Left ventricle myocardium inferior (tissue), 1 donor: Measurements from ENCODE around the gene IMPG2. TPM values are rescaled to one million over a fixed set of nuclear protein-coding genes. Genes with fewer than 3 reads are reported as not detected.

ENCODE experiments used
- DNase-seq: peaks from one replicate; pipeline ENCODE4 v3.0.0-alpha.2; 2020
- H3K27ac ChIP-seq: fragments of 200-600 bp; replicated peaks from 2 replicates; pipeline ENCODE4 v1.8.0; 2021
- H3K27me3 ChIP-seq: fragments of 200-600 bp; 2 replicates; pipeline ENCODE4 v1.8.0; 2021; ENCODE audit warnings: low read depth
- H3K36me3 ChIP-seq: fragments of 200-600 bp; 2 replicates; pipeline ENCODE4 v1.8.0; 2021
- H3K4me1 ChIP-seq: fragments of 200-600 bp; 2 replicates; pipeline ENCODE4 v1.8.0; 2021
- H3K4me3 ChIP-seq: fragments of 200-600 bp; 2 replicates; pipeline ENCODE4 v1.8.0; 2021; ENCODE audit warnings: mild to moderate bottlenecking, moderate library complexity
- H3K9me3 ChIP-seq: fragments of 200-600 bp; replicated peaks from 2 replicates; pipeline ENCODE4 v1.8.0; 2021
- CTCF ChIP-seq: fragments of 200-600 bp; IDR thresholded peaks from 2 replicates; pipeline ENCODE4 v1.8.0; 2021; ENCODE audit warnings: antibody characterized with exemption, mild to moderate bottlenecking, borderline replicate concordance
- intact Hi-C: fragments of 100-400 bp; cut with micrococcal nuclease; formaldehyde crosslinking; loops from one replicate; pipeline ENCODE4 v1.11.0; 2022
- total RNA-seq: library from RNA; stranded (reverse); fragmentation: NEBNext Ultra II Directional; extraction: Animal tissue kit (Norgen Biotek cat#: 25700); gene quantifications from one replicate; pipeline ENCODE4 v1.2.1, GENCODE V29; 2021
- donor health status: DM: no; HTN: yes; CAD: no; lungs with severe emphysema.

Gene IMPG2
- total RNA-seq, 1 donor from 2014 or later, result 0.11 TPM

GRCh38 chr3:101288294-101288693, 32.1 kb downstream of the IMPG2 start:
- intact Hi-C loops, result no loop called here
- H3K4me3 ChIP-seq, result no peak overlapping the region
- no peak for TF ChIP-seq CTCF
- peaks cover 5% of the 10 kb centered on the region for H3K9me3 ChIP-seq
- no peaks in the 10 kb centered on the region for H3K27me3 ChIP-seq
- no peaks in the 10 kb centered on the region for H3K36me3 ChIP-seq
- H3K4me1 ChIP-seq, result no peaks in the 10 kb centered on the region
- H3K27ac ChIP-seq, result no peak overlapping the region
- DNase-seq, result no peak

- Histone ChIP-seq H3K27ac (no peak overlapping the region), H3K9me3 (peaks cover 5% of the 10 kb centered on the region), H3K4me3 (no peak overlapping the region), H3K4me1 (no peaks in the 10 kb centered on the region), H3K36me3 (no peaks in the 10 kb centered on the region), H3K27me3 (no peaks in the 10 kb centered on the region)
- no peak for DNase-seq
- TF ChIP-seq CTCF, result no peak
- intact Hi-C loops, result no loop called here
These were observed 35.6 kb downstream of the IMPG2 start for GRCh38 chr3:101284757-101285156.

GRCh38 chr3:101281521-101282030, 38.8 kb downstream of the IMPG2 start:
- DNase-seq, result no peak
- intact Hi-C loops, result no loop called here
- Histone ChIP-seq H3K27ac (no peak overlapping the region), H3K36me3 (no peaks in the 10 kb centered on the region), H3K4me1 (no peaks in the 10 kb centered on the region), H3K27me3 (no peaks in the 10 kb centered on the region), H3K4me3 (no peak overlapping the region), H3K9me3 (no peaks in the 10 kb centered on the region)
- no peak for TF ChIP-seq CTCF

- no peak for TF ChIP-seq CTCF
- no peak for DNase-seq
- H3K27me3 ChIP-seq, result no peaks in the 10 kb centered on the region
- no peak overlapping the region for H3K27ac ChIP-seq
- intact Hi-C loops, result no loop called here
- H3K36me3 ChIP-seq, result no peaks in the 10 kb centered on the region
- H3K9me3 ChIP-seq, result no peaks in the 10 kb centered on the region
- no peak overlapping the region for H3K4me3 ChIP-seq
- H3K4me1 ChIP-seq, result no peaks in the 10 kb centered on the region
These were observed 40.5 kb downstream of the IMPG2 start for GRCh38 chr3:101279765-101280385.

GRCh38 chr3:101279162-101279561, 41.2 kb downstream of the IMPG2 start:
- Histone ChIP-seq H3K4me1 (no peaks in the 10 kb centered on the region), H3K27me3 (no peaks in the 10 kb centered on the region), H3K4me3 (no peak overlapping the region), H3K27ac (no peak overlapping the region), H3K9me3 (no peaks in the 10 kb centered on the region), H3K36me3 (no peaks in the 10 kb centered on the region)
- intact Hi-C loops, result no loop called here
- no peak for DNase-seq
- no peak for TF ChIP-seq CTCF
